HG02943 (cell line): ENCODE measurements around the gene IL1R1.
"Not testable (repeated sequence)": the region's sequence is repeated elsewhere in the genome, so short reads cannot be mapped to it uniquely, and the experiment has no call there.

Experiments used
- ATAC-seq: cut with Tn5 transposase; IDR thresholded peaks from one replicate; pipeline ENCODE4 v1.9.1; 2021; ENCODE audit warnings: mild to moderate bottlenecking, low read depth, moderate library complexity; ENCODE audit not compliant: unreplicated experiment

IL1R1 gene

DNA sequence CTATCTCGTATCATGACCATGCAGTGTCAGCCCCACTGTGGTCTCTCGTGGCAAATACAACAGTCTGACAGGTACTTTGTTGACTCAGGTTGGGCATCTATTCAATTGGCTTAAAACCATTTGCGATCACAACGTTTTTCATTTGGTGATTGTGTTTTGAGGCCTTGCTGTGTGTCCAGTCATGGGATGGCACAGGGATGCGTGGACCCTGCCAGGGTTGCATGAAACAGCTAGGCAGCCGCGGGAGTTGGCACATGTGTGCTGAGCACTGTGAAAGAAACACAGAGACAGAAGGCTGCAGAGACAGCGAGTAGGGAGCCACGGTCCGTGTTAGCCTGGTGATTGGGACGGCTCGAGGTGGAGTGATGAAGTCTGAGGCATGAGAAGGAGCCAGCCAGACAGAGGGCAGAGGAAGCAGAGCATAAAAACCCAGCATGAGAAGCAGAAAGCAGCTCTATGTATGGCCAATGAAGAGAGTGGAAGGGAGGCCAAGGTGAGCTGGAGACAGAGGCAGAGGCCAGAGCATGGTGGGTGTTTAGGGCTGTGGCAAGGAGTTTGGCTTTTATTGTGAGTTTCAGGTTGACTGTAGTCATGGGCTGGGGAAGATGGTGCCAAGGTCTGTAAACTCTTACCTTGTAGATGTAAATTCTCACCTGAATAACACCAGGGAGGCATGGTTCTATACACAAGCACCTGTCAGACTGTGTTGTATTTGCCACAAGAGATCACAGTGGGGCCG is 31.8 kb upstream of the IL1R1 start:
- no peak for ATAC-seq

DNA sequence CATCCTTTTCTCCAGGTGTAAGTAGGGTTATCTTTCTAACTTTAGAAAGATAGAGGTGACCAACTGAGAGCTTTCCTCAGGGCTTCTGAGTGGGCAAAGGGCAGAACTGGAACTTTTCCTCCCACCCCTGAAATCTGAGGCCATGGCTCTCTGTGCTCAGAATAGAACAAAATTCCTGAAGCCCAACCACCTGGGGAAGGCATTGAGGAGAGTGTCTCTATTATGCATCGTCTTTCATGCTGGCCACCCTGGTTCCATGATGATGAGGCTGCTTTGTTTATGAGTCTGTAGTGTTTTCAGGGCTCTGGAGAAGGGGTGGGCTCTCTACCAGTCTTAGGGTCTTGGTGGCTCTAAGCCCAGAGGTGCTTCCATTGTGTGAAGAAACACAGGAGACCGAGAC is 30.7 kb upstream of the IL1R1 start:
- ATAC-seq: no peak

DNA sequence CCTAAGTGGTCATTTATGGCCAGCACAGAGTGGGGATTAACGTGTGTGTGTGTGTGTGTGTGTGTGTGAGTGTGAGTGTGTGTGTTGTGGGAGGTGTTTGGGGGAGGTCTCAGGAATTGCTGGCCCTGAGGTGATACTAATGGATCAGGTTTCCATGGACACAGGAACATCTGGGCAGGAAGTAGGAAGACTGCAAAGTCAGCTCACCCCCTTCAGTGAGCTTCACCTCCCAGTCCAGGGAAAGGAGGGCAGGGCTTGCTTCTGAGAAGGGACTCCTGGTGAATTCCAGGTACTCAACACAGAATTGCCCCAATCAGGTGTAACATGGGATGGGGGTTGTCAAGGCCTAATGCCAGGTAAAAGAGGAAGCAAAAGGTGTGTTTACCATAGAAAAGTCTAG is 30.3 kb upstream of the IL1R1 start:
- no peak for ATAC-seq

DNA sequence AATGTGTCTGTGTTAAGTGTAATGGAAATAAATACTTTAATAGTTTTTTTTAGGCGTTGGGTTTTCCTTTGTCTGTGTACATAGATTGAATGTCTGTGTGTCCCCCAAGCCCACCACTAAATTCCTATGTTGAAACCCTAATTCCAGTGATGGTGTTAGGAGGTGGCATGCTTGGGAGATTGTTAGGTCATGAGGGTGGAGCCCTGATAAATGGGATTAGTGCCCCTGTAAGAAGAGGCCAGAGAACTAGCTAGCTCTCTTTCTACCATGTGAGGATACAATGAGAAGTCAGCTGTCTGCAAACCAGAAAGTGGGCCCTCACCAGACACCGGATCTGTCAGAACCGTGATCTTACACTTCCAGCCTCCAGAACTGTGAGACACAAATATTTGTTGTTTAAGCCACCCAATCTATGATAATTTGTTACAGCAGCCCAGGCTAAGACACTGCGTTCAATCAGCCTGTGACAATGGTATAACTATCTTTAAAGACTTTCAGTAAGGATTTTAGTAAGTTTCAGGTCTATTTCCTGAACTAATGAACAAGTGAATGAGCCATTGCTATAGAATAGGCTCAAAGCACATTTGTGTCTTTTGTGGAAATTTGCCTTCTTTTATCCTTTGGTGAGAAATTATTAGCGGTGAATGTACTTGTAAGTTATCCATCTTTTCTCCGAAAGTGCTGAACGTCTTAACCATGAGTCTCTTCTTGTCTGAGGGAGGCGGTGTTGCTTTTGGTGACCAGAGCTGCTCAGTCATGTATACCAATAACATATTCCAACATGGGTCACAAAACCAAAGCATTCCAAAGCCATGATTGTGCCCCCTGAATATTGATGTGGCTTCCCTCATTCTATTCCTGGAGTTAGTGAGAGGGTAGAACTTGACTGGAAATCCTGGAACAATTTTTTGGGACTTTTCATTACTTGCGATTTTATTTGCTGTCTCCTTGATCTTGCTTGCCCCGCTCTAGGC is 29.6 kb upstream of the IL1R1 start:
- no peak for ATAC-seq

DNA sequence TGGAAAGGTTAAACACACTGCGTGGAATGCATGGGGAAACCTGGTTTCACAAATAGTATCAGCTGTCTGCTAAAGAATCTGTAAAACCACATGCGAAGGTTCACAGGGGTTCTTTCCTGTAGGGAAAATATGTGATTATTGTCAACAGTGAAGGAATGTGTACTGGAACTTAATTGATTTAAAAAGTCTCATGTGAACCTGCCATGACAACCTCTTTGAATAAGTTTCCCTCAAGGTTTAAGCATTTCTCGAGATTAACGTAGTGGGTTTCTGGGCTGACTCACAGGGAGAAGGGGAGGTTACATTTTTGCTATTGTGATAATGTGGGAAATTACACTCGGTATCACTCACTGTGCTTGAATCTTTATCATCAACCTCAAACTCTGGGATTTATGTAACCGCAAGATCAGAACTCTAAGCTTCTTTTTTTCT is 28.2 kb upstream of the IL1R1 start:
- ATAC-seq: no peak

DNA sequence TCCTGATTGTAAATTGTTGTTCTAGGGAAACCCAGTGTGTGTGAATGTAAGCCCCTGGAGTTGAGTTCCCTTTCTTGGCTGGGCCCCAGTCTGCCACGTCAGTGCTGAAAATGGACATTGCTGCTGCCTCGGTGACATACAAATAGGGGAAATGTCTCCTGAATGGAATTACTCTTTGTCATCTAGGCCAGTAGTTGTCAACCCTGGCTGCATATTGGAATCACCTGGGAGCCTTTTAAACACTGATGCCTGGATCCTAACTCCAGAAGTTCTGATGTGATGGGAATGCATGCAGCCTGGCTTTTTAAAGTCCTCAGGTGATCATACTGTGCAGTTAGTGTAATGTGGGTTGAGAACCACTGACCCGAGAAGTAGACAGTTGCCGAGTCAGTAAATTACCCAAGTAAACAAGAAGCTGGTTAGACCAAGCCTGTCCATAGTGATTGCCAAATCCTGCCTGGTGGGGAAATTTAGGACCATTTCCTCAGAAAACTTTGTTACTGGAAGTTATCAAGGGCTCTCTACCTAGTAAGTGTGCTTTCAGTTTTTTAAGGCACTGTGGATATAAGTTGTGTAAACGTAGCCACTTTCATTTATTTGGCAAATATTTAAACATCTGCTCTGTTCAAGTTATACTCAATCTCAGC is 27.6 kb upstream of the IL1R1 start:
- no peak for ATAC-seq

DNA sequence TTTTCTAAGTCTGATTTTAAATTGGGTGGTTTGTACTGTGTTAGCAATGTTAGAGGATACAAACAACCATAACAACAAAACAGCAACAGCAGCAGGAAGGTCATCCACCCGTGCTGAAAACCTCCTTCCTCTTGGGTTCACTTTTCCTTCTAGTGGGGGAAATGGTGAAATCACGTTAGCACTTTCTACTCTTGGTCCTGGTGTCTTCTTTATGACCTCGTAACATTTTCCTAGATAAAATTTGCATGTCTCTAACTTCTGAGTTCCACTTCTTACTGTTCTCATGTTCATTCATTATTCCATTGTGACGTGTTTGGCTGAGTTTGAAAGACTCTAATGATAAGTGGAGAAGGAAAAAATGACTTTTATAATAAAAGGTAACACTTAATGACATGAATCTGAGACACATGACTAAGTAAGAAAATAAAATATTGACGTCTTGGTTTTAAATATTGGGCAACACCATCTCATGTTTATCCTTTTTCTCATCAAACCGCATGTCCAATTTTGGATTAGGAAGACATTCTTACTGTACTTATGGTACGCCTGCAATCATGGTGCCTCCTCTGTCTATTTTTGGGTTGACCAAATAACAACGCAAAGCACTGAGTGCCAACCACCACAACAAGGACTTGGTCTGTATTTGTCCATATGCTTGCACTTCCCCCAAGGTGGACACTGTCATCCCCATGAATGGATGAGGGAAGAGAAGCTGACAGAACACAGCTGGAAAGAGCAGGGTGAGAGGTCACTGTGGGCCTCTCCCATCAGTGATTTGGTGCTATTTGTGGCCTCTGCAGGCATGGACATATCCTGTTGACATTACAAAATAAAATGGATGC is 25.7 kb upstream of the IL1R1 start:
- no peak for ATAC-seq

DNA sequence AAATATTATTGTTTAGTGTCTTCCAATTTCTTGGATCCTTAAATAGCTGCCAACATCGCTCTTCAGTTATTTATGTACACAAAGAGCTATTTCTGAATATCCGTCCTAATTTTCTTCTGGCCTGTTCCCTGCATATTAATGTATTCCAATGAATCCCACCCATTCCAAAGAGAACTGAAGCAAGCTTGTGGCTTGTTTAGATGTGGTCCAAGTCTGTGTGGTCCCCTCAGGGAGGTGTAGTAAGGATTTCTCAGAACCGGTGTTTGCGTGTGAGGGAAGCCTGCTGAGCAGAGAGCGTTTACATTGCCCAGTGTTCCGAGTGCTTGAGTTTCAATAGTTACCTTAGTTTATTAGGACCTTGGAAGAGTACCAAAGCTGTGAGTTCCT is 25.1 kb upstream of the IL1R1 start:
- ATAC-seq: no peak

DNA sequence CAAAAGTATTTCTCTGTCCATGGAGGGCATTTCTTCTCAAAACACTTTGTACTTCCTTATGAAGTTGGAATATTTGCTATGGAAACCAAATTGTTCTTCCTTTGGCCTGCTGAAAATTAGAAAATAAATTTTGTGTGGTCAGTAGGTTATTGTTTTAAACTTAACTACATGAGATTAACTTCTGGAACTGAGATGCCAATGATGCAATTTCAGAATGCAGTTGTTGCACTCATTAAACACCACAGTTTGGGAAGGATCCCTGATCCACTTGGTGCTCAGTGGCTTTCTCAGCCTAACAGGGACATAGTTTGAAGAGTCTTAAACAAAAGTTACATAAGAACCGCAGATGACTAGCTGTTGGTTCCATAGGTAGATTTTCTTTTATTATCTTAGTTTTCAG is 23.3 kb upstream of the IL1R1 start:
- ATAC-seq: no peak

DNA sequence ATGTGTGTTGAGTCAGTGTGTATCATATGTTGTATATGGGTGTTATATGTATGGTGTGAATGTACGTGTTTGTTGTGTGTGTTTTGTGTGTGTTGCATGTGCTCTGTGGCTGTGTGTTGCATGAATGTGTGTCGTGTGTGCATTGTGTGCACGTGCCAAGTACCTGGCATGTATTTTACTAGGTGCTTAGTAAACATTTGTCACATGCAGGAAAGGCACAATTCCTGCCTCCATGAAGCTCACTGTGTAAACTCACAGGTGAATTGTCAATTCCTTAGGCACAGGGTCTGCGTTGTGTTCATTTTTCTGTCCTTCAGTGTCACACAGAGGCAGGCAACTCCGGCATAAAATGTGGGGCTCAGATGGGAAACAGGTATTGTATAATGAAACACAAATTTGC is 22.3 kb upstream of the IL1R1 start:
- no peak for ATAC-seq

DNA sequence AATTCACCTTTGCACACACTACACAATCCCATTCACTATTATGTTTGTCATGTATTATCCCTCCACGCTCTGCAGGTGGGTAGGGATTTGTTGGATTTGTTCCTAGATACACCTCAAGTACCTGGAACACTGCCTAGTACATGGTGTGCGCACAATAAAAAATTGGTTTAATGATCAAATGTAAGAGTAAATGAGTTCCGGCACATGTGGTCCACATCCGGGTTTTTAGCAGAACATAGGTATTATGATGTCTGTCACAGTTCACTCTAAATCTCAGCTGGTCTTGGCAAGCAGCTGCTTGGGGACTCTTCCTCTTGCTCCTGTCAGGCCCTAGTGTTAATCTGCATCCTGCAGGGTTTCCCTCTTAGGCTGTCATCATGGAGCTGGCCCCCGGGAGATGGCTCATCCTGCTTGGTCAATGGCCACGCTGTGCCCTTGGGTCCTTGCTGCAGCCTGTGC is 21.8 kb upstream of the IL1R1 start:
- ATAC-seq: no peak

DNA sequence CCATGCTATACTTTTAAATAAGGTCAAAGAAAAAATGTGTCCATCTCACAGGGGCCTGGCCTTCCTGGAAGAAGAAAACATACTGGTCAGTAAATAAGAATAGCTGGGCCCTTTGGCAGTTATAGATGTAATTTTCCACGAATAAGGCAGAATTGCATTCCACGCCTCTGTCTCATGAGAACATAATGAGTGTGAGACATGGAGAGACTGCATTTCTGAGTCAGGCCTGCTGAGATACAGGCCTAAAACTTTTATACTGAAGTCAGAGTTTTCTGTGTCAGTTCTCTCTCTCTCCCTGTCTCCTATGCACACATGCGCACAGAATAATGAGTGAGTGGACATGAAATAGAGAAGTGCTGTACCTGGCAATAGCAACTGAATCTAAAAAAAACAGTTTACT is 20.4 kb upstream of the IL1R1 start:
- ATAC-seq: no peak

DNA sequence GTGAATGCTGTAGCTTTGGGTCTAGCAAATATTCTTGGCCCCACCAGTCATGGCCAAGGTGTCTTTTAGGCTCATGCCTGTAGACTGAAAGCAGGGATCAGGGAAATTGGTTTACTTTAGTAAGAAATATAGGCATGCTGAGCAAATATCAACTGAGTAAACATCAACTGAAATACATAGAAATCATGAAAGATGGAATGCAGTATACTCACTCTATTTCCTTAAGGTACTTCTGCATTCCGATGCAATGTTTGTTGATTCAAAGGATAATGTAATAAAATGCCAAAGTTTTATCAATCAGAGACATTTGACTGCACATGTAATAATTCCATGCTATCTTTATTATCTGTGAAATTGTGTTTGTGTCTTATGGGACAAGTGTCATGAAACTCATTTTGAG is 19.6 kb upstream of the IL1R1 start:
- no peak for ATAC-seq

DNA sequence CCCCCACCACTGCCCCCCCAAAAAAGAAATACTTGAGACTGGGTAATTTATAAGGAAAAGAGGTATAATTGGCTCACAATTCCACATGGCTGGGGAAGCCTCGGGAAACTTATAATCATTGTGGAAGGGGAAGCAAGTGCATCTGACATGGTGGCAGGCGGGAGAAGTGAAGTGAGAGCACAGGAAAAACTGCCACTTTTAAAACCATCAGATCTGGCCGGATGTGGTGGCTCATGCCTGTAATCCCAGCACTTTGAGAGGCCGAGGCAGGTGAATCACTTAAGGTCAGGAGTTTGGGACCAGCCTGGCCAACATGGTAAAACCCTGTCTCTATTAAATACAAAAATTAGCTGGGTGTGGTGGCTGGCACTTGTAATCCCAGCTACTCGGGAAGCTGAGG is 18.1 kb upstream of the IL1R1 start:
- not testable (repeated sequence) for ATAC-seq

DNA sequence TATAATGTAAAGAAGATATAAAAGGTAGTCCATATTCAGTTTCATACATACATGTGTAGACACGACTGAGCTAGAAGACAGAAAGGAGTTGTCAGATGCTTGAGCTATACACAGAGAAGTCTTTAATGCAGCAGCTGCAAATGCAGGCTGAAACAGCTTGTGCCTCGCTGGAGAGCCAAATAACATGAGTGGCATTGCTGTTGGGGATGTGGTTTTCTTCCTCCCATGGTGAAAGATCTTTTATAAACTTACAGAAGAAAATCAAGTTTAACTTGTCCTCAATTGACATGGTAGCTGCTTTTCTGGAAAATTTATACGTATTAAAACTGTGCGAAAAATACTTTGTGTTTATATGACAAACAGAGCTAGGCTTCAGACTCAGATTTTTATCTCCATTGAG is 16.4 kb upstream of the IL1R1 start:
- no peak for ATAC-seq

DNA sequence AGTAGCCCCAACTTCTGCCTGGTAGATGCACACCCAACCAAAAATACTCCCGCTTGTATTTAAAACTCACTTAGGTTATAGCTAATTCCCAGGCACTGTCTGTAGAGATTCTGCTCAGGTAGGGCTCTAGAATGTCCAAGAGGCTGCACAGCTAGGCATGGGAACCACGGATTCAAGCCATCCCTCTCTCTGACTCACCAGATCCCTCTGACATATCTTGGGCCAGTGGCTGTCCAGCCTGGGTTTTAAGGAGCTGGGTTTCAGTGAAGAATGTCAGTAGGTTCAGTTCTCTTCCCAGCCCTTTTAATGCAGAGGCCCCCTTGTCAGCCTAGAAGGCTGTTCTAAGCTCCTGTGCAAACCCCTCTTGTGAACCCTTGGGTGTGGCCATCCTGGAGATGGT is 15.9 kb upstream of the IL1R1 start:
- no peak for ATAC-seq

DNA sequence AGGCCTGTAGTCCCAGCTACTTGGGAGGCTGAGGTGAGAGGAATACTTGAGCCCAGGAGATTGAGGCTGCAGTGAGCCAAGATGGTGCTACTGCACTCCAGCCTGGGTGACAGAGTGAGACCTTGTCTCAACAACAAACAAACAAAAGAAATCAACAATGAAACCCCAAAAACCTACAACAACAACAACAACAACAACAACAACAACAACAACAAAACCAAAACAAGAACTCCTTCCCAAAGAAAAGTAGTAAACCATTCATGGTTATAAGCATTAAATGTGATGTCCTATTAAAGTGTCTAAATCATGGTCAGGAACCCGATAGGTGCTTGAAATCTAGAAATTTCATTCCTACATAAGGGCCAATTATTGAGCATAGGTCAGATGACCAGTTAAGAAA is 13.5 kb upstream of the IL1R1 start:
- no peak for ATAC-seq

DNA sequence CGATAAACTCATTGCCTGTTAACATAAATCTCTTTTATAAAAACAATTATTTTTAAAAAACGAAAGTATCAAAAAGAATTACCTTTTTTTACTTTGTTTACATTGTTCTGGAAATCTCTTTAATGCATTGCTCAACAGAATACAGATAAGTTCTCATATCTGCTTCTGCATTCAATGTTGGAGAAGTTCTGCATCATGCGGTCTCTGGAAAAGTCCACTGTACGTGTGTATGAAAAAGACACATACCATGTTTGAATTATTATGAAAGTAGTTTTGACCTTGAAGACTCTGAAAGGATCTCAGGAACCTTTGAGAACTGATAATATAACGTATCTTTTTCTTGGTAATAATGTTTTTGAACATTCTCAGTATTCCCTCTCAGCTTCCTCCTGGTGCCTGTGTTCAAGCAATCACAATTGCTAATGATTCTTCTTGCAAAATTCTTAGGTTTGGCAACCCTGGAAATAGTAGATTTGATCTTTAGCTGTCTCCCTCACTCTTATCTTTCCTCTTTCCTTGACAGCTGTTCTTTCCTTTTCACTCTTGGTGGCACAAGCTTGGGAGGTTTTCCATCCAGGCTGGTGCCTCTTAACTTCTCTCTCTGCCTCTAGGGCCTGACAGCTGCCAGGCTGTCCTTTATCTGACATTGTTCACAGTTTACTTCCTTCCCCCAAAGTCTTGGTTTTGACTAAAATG is 12.4 kb upstream of the IL1R1 start:
- no peak for ATAC-seq

DNA sequence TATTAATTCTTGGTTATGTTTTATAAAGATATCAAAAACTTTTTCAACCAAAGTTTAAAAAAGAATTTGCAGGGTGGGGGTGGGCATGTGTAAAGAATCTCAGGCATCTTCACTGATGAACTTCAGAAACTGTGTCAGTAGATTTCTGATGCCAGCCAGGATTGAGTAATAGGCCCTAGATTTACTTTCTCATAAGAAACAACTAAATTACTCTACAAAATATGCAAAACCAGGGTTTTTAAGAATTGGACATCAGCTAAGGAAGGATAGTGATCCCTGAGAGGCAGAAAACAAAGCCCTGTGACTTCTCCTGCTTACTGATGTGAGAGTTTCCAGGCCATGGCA is 11.9 kb upstream of the IL1R1 start:
- ATAC-seq: no peak

DNA sequence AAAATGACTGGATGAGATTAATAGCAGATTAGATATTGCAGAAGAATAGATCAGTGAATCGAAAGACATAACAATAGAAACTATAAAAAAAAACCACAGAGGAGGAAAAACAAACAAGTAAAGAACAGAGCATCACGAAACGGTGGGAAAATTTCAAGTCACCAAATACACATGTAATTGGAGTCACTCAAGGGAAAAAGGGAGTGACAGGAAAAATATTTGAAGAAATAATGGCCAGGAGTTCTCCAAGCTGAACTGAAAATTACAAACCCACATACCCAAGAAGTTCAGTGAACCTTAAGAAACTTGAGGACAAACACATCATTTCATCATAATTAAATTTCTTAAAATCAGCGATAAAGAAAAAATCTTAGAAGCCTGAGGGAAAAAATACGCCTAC is 11.0 kb upstream of the IL1R1 start:
- no peak for ATAC-seq
